ENCODE measurements around the gene SVBP. TPM values are rescaled to one million over a fixed set of nuclear protein-coding genes. Genes with fewer than 3 reads are reported as not detected.

The SVBP gene
- polyA plus RNA-seq, 4 donors = 64.8 to 77.6 (median 69.3) TPM

- no peak for DNase-seq (ENCODE audit: low read depth in 4 of 4, low spot score in 3 of 4)
These were observed 10.6 kb downstream of the SVBP start for GRCh38 chr1:42806593-42806992.

DNA sequence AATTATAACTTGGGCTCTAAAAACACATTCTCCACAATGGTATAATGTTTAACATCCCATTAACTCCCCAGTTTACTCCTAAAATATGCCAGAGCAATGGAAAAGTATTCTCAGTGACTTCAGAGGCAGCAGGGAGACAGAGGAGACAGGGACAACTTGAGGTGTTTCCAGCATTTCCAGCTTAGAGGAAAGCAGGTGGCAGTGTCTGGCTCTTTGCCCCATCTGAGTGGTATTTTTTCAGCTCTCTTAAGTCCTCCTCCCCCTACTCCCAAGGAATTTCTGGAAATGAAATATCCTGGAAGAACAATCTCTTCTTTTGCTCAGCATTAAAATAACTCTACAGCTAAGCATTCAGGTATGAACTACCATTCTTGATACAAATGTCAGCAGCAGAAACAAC lies 11.0 kb downstream of the SVBP start:
- DNase-seq (ENCODE audit: low read depth in 4 of 4, low spot score in 3 of 4) = no peak

DNA sequence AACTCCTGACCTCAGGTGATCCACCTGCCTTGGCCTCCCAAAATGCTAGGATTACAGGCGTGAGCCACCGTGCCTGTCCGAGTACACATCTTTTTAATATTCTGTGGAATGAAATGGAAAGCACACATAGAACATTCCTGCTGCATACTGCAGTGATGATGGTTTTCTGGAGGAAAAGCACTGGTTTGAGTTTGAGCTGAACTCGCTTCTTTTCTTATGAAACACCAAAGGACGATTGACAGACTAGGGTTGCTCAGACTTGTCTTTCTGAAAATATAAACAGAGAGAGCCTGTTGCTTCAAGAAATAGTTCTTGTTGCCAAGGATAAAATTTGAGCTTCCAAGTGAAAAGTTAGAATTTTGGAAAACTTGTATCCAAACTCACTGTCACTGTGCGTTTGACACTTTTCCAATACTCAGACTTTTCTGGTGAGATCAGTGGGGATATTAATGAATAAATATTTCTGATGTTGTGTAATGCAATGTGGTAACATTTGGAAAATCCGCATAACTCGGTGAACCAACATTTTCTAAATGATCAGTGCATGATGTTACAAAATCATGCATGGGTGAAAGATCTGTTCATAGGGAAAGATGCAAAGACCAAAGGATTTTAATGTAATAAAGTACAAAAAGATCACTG lies 15.2 kb downstream of the SVBP start:
- DNase-seq (ENCODE audit: low read depth in 4 of 4, low spot score in 3 of 4) = no peak

- DNase-seq (ENCODE audit: low read depth in 4 of 4, low spot score in 3 of 4) = no peak
These were observed 19.2 kb downstream of the SVBP start for GRCh38 chr1:42797979-42798378.

- no peak for DNase-seq (ENCODE audit: low read depth in 4 of 4, low spot score in 3 of 4)
These were observed 19.8 kb downstream of the SVBP start for GRCh38 chr1:42797414-42797813.

- no peak for DNase-seq (ENCODE audit: low read depth in 4 of 4, low spot score in 3 of 4)
These were observed 23.4 kb downstream of the SVBP start for GRCh38 chr1:42793824-42794223.

- DNase-seq (ENCODE audit: low read depth in 4 of 4, low spot score in 3 of 4) = no peak
These were observed 29.2 kb downstream of the SVBP start for GRCh38 chr1:42788021-42788420.

DNA sequence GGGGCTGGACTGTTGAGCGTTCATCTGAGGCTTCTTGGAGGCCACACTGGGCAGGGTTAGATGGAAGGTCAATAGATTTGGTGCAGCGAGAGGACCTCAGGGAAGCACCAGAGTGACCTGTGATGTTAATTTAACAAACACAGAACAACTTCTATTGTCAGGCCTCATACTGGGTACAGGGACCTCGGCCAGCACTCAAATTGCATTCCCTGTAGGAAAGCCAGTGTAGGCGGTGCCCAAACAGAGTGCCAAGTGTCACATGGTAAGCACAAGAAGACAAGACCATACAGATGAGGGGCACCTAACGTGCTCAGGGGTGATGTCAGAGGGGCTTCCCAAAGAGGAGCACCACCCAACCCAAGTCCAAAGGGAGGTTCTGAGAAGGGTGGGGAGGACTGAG lies 31.1 kb downstream of the SVBP start:
- no peak for DNase-seq (ENCODE audit: low read depth in 4 of 4, low spot score in 3 of 4)

GRCh38 chr1:42784946-42785693 lies 32.1 kb downstream of the SVBP start, which contains the start of gene TMEM269:
Gene TMEM269 (plus strand): TSS chr1:42784991. CDS start chr1:42789894, 4,903 bp downstream.
- peak in 1 of 4 donors; percentile 10 for DNase-seq (ENCODE audit: low read depth in 4 of 4, low spot score in 3 of 4)

DNA sequence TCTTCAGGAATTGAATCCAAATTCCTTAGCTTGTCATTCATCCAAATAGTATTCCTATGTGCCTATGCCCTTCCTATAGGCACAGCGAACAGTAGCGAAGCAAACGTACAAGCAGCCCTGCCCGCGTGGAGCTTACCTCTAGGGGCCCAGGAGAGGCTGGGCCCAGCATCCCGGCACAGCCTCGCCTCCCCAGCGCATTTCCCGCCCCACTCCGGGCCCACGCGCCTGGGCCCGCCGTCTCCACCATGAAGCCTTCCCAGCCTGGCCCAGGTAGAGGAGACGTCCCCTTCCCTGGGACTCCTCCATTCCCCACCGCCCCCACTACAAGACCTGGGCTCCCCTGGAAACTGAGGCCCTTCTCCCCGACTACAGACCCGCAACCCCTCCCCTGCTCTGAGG lies 32.7 kb downstream of the SVBP start:
- DNase-seq (ENCODE audit: low read depth in 4 of 4, low spot score in 3 of 4) = no peak

DNA sequence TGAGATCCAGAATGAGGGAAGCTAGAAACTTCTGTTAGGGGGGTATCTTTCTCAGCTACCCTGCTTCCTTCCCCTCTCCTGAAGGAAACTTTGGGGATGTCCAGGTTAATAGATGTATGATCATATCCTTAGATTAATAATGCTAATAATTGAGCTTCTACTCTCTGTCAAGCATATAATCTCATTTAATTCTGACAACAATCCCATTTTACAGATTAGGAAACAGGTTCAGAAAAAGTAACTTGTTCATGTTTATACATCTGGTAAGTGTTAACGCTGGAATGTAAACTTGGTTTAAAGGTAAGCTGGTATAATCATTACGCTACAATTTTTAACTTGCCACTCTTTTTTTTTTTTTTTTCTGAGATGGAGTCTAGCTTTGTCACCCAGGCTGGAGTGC lies 34.1 kb downstream of the SVBP start:
- no peak for DNase-seq (ENCODE audit: low read depth in 4 of 4, low spot score in 3 of 4)

GRCh38 chr1:42780176-42780575 lies 37.0 kb downstream of the SVBP start:
- DNase-seq (ENCODE audit: low read depth in 4 of 4, low spot score in 3 of 4) = no peak

DNA sequence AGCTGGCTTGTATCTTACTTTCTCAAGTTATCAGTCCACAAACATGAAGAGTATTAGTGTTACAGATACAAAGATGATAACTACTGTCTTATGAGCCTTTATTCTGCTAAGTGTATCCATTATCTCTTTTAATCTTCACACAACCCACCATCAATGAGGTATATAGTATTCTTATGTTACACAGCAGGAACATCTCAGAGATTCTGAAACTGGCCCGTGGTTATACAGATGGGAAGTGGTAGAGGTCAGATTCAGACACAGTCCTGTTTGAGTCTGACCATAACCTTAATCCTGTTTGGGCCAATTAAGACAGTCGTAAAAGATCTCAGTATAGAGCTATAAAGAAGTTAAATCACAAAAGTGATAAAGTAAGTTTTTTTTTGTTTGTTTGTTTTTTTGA lies 37.5 kb downstream of the SVBP start:
- no peak for DNase-seq (ENCODE audit: low read depth in 4 of 4, low spot score in 3 of 4)

DNA sequence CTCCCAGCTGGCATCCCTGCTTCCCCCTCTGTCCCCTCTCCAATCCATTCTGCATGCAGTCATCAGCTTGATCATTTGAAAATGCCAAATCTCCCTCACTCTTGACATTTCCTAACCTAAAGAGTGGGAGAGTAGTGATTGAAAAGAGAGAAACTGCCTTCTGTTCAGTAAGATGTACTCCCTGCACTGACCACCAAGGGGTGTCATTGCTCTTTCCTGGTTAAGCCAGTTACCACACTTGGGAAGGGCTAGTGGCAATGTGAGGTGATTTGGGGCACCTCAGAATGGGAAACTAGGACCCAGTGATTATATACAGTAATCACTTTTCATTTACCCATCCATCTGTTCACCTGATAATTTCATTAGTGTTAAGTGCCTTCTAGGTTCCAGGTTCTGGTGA lies 39.3 kb downstream of the SVBP start:
- DNase-seq (ENCODE audit: low read depth in 4 of 4, low spot score in 3 of 4) = no peak

GRCh38 chr1:42776502-42776901 lies 40.7 kb downstream of the SVBP start:
- no peak for DNase-seq (ENCODE audit: low read depth in 4 of 4, low spot score in 3 of 4)

GRCh38 chr1:42774928-42775526 lies 42.2 kb downstream of the SVBP start:
- DNase-seq (ENCODE audit: low read depth in 4 of 4, low spot score in 3 of 4) = no peak

DNA sequence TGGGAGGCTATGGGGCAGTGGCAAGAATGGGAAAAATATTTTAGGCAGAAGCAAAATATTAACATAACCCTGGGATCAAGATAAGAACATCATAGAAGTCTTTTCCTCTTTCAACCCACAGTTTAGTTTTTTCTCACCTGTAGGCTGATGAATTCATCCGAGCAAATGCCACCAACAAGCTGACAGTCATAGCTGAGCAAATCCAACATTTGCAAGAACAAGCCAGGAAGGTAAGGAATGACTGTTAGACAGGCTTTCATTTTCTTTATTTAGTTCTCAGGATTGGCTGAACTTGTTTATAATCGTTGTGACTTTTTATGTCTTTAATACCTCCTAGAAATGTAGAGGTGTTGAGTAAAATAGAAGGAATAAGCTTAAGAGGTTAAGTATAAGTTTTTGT lies 43.8 kb downstream of the SVBP start:
- DNase-seq (ENCODE audit: low read depth in 4 of 4, low spot score in 3 of 4) = no peak

GRCh38 chr1:42769811-42770210 lies 47.4 kb downstream of the SVBP start:
- no peak for DNase-seq (ENCODE audit: low read depth in 4 of 4, low spot score in 3 of 4)

DNA sequence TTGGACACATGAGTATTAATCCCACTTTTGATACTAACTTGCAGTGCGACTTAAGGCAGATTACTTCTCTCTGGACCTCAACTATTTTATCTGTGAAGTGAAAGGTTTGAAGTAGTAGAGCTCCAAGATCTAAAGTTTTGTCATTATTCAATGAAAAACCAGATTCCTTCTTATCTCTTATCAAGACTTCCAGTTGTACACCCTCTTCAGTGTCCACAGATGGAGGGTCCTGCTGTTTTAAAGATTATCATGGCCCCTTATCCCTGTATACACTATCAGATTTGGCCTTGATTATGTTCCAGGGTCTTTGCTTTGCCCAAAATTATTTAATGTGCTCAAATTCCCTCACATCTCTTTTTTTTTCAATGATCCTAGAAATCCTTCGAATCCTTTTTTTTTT lies 49.0 kb downstream of the SVBP start:
- DNase-seq (ENCODE audit: low read depth in 4 of 4, low spot score in 3 of 4) = no peak

DNA sequence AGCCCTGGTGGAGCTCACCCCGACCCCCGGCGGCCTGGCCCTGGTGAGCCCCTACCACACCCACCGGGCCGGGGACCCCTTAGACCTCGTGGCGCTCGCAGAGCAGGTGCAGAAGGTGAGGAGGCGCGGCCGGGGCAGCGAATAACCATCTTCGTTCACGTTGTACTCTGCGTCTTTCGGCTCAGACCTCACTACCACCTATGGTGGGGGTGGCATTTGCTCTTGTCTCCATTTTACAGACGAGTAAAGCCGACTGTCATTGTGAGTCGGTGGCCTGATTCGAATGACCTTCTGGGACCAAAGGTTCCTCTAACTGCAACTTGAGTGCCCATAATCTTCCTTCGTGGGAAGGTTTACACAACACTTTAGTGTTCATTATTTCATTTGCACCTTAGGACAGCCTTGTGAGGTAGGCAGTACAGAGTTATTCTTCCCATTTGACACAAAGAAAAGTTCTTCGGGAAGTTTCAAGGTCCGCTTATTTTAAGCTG lies 49.6 kb downstream of the SVBP start:
- DNase-seq (ENCODE audit: low read depth in 4 of 4, low spot score in 3 of 4) = no peak

- peak; percentile 99 for DNase-seq (ENCODE audit: low read depth in 4 of 4, low spot score in 3 of 4)
These were observed 50.3 kb downstream of the SVBP start, which contains the start of the genes C1orf50 and P3H1 for GRCh38 chr1:42766741-42767509. Gene C1orf50 (plus strand): TSS chr1:42767249. CDS start chr1:42767312, 63 bp downstream. Gene P3H1 (minus strand): TSS chr1:42767028. CDS start chr1:42766971, 57 bp downstream.

All from right renal pelvis (tissue), 4 donors.